ENCODE data around the gene TMEM186. TPM values are rescaled to one million over a fixed set of nuclear protein-coding genes. Genes with fewer than 3 reads are reported as not detected.
"Not testable (repeated sequence)": the region's sequence is repeated elsewhere in the genome, so short reads cannot be mapped to it uniquely, and the experiment has no call there.

Gene TMEM186
- total RNA-seq, 1 donor from 2014 or later, result 11.1 TPM

- DNase-seq (ENCODE audit: low spot score), result no peak
Observed at GRCh38 chr16:8812162-8812843, 14.9 kb upstream of the TMEM186 start.

- DNase-seq (ENCODE audit: low spot score), result no peak
Observed at GRCh38 chr16:8808613-8809353, 11.3 kb upstream of the TMEM186 start.

DNA sequence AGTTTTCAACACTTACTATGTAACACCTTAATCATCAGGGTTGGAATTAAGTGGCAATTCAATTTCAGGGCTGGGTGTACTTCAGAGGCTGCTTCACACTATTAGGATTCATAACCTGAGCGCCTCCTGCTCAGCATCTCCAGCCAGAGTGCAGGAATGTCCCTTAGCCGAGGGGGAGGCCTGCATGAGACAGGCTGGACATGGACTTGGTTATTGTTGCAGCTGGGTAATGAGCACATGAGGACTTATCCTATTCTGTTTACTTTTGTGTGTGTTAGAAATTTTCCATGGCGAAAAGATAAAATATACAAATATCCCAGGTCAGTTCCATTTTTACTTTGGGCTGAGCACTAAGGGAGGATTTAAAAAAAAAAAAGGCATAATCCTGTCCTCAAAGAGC, 10.6 kb upstream of the TMEM186 start:
- no peak for DNase-seq (ENCODE audit: low spot score)

DNA sequence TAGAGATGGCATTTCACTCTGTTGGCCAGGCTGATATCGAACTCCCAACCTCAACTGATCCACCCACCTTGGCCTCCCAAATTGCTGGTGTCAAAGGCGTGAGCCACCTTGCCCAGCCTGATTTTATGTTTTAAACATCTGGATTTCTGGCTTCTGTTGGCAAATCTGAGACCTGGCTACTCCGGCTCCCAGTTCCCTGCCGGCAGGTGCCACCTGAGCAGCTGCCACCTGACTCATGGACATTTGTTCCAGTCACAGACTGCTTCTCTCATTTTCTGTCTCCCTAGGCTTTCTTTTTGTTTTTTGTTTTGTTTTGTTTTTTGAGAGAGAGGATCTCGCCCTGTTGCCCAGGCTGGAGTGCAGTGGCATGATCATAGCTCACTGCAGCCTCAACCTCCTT, 9.8 kb upstream of the TMEM186 start:
- DNase-seq (ENCODE audit: low spot score), result no peak

DNA sequence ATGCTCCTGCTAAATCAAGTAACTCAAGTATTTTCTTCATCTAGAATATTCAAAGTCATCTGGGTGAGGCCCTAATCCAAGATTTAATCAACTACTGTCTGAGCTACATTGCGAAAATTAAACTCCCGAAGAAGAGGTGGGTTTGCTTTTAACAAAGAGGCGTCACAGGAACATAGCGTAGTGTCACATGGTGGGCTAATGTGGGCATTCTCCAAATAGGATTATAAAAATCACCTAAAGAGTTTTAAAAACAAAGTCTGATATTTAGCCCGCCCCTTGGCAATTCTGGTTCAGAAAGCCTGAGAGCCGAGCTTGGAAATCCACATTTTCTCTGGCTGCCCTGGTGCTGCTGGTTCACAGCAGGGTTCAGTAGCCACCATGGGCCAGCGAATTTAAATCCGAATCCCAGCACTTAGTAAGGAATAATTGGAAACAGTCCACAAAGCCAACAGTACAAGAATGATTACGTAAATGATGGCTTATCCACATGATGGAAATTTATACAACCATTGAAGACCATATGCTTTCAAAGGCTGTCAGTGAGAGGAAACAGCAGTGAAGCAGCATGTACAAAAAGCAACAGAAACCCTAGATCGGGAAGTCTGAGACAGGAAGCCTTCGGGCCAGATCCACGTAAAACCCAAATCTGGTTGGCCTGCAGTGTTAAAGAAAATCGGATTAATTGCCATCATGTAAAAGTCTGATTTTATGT, 9.0 kb upstream of the TMEM186 start:
- DNase-seq (ENCODE audit: low spot score), result no peak

DNA sequence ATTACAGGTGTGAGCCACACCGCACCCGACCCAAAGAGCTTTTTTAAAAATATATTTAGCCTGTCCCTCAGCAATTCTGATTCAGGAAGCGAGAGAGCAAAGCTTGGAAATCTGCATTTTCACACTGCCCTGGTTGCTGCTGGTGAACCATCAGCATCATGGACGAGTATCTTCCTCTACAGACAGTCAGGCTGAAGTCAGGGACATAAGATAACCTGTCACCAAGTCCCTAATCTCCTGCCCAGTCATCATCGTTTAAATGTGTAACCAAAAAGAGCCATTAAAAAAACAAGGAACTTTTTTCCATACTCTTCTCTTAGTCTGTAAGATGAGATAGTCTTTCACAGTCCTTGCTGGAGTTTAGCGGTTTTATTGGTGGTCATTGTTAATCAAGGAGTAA, 6.9 kb upstream of the TMEM186 start:
- no peak for DNase-seq (ENCODE audit: low spot score)

DNA sequence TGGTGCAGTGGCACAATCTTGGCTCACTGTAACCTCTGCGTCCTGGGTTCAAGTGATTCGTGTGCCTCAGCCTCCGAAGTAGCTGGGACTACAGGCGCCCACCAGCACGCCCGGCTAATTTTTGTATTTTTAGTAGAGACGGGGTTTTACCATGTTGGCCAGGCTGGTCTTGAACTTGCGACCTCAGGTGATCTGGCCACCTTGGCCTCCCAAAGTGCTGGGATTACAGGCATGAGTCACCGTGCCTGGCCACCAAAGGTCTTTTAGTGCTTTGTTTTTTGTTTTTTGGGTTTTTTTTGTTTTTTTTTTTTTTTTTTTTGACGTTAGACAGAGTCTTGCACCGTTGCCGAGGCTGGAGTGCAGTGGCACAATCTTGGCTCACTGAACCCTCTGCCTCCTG, 6.3 kb upstream of the TMEM186 start:
- not testable (repeated sequence) for DNase-seq (ENCODE audit: low spot score)

- no peak for DNase-seq (ENCODE audit: low spot score)
Observed at GRCh38 chr16:8801701-8802100, 4.3 kb upstream of the TMEM186 start.

GRCh38 chr16:8798535-8799157, 1.2 kb upstream of the TMEM186 start:
- no peak for DNase-seq (ENCODE audit: low spot score)

DNA sequence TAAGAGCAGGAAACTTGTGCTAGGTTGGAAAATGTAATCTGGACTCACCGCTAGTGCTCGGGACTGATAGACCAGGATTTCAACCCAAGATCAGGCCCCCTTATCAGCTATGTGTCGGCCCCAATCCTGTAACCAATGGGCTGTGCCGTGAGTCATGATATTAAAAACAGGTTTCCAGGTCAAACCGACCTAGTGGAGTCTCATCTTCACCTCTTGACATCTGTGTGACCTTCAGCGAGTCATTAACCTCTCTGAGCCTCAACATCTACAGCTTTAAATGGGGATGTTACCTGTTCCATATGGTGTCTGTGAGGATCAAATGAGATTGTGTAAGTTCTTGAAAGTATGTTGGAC, 712 bp upstream of the TMEM186 start:
- DNase-seq (ENCODE audit: low spot score), result no peak

DNA sequence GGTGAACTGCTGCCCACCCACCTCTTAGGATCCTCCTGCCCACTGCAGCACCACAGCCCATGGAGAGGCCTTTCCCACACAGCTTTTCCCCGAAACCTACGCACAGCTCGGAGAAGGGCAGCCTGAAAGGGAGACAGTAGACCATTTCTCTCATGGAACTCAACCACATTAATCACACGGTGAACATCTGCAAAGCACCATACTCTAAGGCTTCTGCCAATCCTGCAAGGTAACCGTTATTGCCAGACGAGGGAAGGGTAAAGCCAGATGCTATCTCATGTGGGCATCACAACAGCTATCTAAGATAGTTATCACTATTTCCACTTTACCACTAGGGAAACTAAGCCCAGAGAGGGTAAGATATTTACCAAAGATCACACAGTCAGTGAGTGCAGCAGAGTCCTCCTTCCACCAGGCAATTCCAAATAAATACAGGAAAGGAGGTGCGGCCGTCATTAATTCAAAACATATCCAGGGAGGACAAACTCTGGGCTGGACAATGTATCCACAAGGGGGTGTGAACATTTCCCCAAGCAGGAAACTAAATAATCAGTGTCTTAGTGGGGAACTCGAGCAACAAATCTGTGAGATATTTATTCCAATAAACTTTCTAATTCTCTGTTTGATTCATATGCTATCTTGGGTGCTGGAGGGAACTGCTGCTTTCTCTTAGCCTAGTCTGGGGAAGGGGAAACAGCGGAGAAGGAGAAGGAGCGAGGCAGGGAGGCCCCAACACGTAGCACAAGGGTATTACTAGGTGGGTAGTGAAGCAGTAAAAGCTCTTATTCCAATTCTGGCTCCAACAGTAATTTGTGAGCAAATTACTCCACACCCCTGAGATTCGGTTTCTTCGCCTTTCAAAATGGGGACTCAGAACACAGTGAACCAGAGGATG, 723 bp downstream of the TMEM186 start:
- DNase-seq (ENCODE audit: low spot score), result no peak

- DNase-seq (ENCODE audit: low spot score), result no peak
Observed at GRCh38 chr16:8795818-8796217, 1.6 kb downstream of the TMEM186 start.

GRCh38 chr16:8795091-8795490, 2.3 kb downstream of the TMEM186 start:
- no peak for DNase-seq (ENCODE audit: low spot score)

DNA sequence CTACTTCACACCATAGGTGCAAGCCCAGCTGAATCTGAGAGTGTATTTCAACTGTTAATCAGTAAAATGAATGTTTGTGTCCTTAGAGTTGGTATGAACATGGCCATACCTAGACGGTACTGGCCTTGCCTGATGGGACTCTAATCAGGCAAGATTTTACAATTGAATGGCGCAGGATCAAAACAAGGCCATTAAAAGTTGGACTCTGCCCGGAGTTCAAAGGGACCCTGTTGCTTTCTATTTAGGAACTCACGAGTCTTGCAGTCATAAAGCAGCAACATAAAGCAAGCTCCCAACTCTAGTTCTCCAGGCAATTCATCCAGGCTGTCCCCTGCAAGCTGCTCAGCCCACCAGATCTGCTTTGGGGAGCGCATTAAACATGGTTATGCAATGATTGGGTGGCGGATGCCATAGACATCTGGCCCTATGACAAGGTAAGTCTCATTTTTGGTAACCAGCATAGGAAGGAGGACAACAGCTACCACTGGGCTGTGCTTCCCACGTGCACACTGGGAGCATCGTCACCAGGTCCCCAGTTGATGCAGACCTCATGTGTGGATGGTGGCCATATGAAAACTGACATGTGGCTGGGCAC, 8.8 kb downstream of the TMEM186 start:
- DNase-seq (ENCODE audit: low spot score), result no peak

GRCh38 chr16:8786316-8786715, 11.1 kb downstream of the TMEM186 start:
- not testable (repeated sequence) for DNase-seq (ENCODE audit: low spot score)

GRCh38 chr16:8785408-8785807, 12.0 kb downstream of the TMEM186 start:
- DNase-seq (ENCODE audit: low spot score), result no peak

DNA sequence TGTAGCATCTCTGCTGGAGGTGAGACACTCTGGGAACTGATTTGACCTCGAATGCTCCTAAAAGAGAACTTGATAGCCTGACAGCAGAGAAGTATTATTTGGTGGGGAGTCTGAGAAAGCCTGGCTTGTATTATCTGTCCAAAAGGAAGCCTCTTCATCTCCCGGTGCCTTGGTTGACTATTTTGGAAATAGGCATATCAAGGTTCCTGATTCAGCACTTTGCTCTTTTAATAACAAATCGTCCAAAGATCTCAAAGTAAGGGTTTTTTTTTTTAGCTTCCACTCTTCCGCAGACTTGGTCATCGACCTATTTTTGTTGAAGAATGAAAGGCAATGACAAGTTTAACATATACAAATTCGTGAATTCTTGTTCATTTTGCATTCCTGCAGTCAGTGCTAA, 14.8 kb downstream of the TMEM186 start:
- DNase-seq (ENCODE audit: low spot score), result no peak

- DNase-seq (ENCODE audit: low spot score), result no peak
Observed at GRCh38 chr16:8781797-8782196, 15.6 kb downstream of the TMEM186 start.

GRCh38 chr16:8777217-8777616, 20.2 kb downstream of the TMEM186 start:
- DNase-seq (ENCODE audit: low spot score), result no peak

DNA sequence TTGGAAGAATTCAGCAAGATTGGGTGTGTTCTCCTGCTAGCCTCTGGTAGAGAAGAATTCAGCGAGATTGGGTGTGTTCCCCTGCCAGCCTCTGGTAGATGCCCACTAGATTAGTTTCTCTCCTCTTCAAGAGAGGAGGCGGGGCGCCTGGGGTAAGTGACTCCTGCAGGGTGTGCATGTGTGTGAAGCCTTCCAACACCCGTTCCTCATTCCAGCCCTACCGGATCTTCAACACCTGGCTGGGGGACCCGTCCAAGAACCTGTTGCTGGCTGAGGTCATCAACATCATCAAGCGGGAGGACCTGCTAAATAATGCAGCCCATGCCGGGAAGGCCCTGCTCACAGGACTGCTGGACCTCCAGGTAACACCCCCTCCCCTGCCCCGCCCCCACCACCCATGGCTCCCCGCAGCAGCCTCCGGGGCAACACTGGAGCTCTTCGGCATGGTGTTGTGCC, 21.3 kb downstream of the TMEM186 start:
- no peak for DNase-seq (ENCODE audit: low spot score)

- DNase-seq (ENCODE audit: low spot score), result no peak
Observed at GRCh38 chr16:8775359-8775758, 22.1 kb downstream of the TMEM186 start.
